ENCODE results near the gene KLK12.

DNA sequence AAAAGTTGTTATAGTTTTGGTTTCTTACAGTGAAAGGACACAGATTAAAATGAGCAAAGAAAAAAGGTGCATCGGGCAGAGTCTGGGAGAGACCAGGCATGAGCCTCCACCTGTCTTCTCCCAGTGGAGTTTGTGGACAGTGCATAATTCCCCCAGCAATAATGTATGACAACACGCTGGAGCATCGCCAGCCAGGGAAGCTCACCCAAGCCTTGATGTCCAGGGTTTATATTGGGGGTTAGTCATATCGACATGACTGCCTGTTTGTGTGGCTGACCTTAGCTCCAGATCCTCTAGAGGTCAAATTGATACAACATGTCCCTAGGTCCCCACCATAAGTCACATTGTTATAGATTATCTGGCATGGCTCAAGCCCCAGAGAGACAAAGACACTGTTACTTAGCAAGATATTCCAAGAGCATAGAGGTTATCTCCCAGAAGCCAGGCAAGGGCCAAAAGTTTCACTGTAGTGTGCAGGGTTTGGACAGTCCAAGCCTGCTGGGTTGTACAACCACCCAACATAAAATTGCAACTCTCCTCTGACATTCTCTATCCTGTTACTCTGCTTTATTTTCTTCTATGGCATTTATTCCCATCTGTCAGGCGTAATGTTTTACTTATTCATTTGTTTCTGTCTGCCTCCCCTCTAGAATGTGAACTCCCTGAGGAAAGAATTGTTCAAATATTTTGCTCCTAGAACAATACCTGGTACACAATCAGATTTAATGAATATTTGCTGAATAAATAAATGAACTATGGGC, 35.7 kb upstream of the KLK12 start:
- TF ChIP-seq POLR2A (IDR thresholded peaks at IDR 0.05; ENCODE audit: low read depth, low read length) (no peak), MAX (IDR thresholded peaks at IDR 0.05; ENCODE audit: insufficient read depth, insufficient read length) (no peak)
- TF ChIP-seq, protein P1, sequence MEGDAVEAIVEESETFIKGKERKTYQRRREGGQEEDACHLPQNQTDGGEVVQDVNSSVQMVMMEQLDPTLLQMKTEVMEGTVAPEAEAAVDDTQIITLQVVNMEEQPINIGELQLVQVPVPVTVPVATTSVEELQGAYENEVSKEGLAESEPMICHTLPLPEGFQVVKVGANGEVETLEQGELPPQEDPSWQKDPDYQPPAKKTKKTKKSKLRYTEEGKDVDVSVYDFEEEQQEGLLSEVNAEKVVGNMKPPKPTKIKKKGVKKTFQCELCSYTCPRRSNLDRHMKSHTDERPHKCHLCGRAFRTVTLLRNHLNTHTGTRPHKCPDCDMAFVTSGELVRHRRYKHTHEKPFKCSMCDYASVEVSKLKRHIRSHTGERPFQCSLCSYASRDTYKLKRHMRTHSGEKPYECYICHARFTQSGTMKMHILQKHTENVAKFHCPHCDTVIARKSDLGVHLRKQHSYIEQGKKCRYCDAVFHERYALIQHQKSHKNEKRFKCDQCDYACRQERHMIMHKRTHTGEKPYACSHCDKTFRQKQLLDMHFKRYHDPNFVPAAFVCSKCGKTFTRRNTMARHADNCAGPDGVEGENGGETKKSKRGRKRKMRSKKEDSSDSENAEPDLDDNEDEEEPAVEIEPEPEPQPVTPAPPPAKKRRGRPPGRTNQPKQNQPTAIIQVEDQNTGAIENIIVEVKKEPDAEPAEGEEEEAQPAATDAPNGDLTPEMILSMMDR (IDR thresholded peaks at IDR 0.05; ENCODE audit: extremely low read depth in 1 of 2, insufficient read depth in 1 of 2, low read depth in 1 of 2, low read length in 2 of 2), result no peak

All from endothelial cell of umbilical vein (primary cell).